HepG2 (cell line): ENCODE data around the gene ZNF189. TPM values are rescaled to one million over a fixed set of nuclear protein-coding genes. Genes with fewer than 3 reads are reported as not detected.

Source experiments
- ARNTL ChIP-seq: sonication (generic); formaldehyde crosslinking; IDR thresholded peaks from 2 replicates; pipeline ENCODE4 v1.4.0; 2020; ENCODE audit warnings: mild to moderate bottlenecking, missing genetic modification reagents
- ATF3 ChIP-seq: sonication (generic); formaldehyde crosslinking; IDR thresholded peaks from 2 replicates; pipeline ENCODE4 v1.4.0; 2020; ENCODE audit warnings: missing genetic modification reagents
- CERS6 ChIP-seq: sonication (generic); formaldehyde crosslinking; IDR thresholded peaks from 2 replicates; pipeline ENCODE4 v1.5.0; 2020; ENCODE audit warnings: missing genetic modification reagents
- EED ChIP-seq: sonication (generic); formaldehyde crosslinking; IDR thresholded peaks from 2 replicates; pipeline ENCODE4 v1.5.0; 2020; ENCODE audit warnings: mild to moderate bottlenecking, missing genetic modification reagents
- ELF1 ChIP-seq: sonication (generic); formaldehyde crosslinking; IDR thresholded peaks from 2 replicates; pipeline ENCODE4 v1.4.0; 2020; ENCODE audit warnings: missing genetic modification reagents
- ELF3 ChIP-seq: IDR thresholded peaks from 2 replicates; pipeline ENCODE4 v1.6.1; 2016; ENCODE audit warnings: missing genetic modification reagents, missing compliant biosample characterization
- ERF ChIP-seq: IDR thresholded peaks from 2 replicates; pipeline ENCODE4 v1.6.1; 2018; ENCODE audit warnings: missing biosample characterization, missing genetic modification reagents
- FLYWCH1 ChIP-seq: sonication (generic); formaldehyde crosslinking; IDR thresholded peaks from 2 replicates; pipeline ENCODE4 v1.8.1; 2023; ENCODE audit warnings: mild to moderate bottlenecking, missing genetic modification reagents
- FOXO1 ChIP-seq: sonication (generic); formaldehyde crosslinking; IDR thresholded peaks from 2 replicates; pipeline ENCODE4 v1.4.0; 2020; ENCODE audit warnings: missing genetic modification reagents
- GFI1 ChIP-seq: sonication (generic); formaldehyde crosslinking; IDR thresholded peaks from 2 replicates; pipeline ENCODE4 v1.5.0; 2020; ENCODE audit warnings: missing genetic modification reagents, mild to moderate bottlenecking, borderline replicate concordance
- GPN1 ChIP-seq: sonication (generic); formaldehyde crosslinking; IDR thresholded peaks from 2 replicates; pipeline ENCODE4 v1.5.1; 2020; ENCODE audit warnings: missing genetic modification reagents, borderline replicate concordance
- HNRNPH1 ChIP-seq: fragments of 200-400 bp; formaldehyde crosslinking; optimal IDR thresholded peaks from 2 replicates; pipeline ENCODE3; 2017; ENCODE audit warnings: mild to moderate bottlenecking, low read depth, low read length
- IKZF4 ChIP-seq: sonication (generic); formaldehyde crosslinking; IDR thresholded peaks from 2 replicates; pipeline ENCODE4 v1.5.1; 2020; ENCODE audit warnings: borderline replicate concordance, mild to moderate bottlenecking, low read depth, missing genetic modification reagents; ENCODE audit errors: not compliant biosample characterization
- ISX ChIP-seq: sonication (generic); formaldehyde crosslinking; conservative IDR thresholded peaks from 2 replicates; pipeline ENCODE4 v1.5.0; 2020; ENCODE audit warnings: missing genetic modification reagents
- MATR3 ChIP-seq: sonication (generic); formaldehyde crosslinking; IDR thresholded peaks from 2 replicates; pipeline ENCODE4 v1.4.0; 2020; ENCODE audit warnings: missing genetic modification reagents
- NKX3-1 ChIP-seq: sonication (generic); formaldehyde crosslinking; IDR thresholded peaks from 2 replicates; pipeline ENCODE4 v1.5.0; 2020; ENCODE audit warnings: missing genetic modification reagents
- PHB2 ChIP-seq: fragments of 450-650 bp; IDR thresholded peaks from 2 replicates; pipeline ENCODE4 v1.6.1; 2018; ENCODE audit not compliant: partially characterized antibody
- PHF5A ChIP-seq: IDR thresholded peaks from one replicate; pipeline ENCODE4 v1.6.1; 2018; ENCODE audit warnings: low read depth, missing genetic modification reagents; ENCODE audit not compliant: unreplicated experiment
- TERF1 ChIP-seq: sonication (generic); formaldehyde crosslinking; IDR thresholded peaks from 2 replicates; pipeline ENCODE4 v1.8.0; 2022; ENCODE audit warnings: mild to moderate bottlenecking, missing genetic modification reagents, moderate library complexity
- WIZ ChIP-seq: sonication (generic); formaldehyde crosslinking; IDR thresholded peaks from 2 replicates; pipeline ENCODE4 v1.5.1; 2020; ENCODE audit warnings: mild to moderate bottlenecking, missing genetic modification reagents
- ZBTB14 ChIP-seq: sonication (generic); formaldehyde crosslinking; IDR thresholded peaks from 2 replicates; pipeline ENCODE4 v1.4.0; 2020; ENCODE audit warnings: missing genetic modification reagents
- ZFP37 ChIP-seq: sonication (generic); formaldehyde crosslinking; IDR thresholded peaks from 2 replicates; pipeline ENCODE4 v1.4.0; 2020; ENCODE audit warnings: missing genetic modification reagents, borderline replicate concordance
- ZFP41 ChIP-seq: sonication (generic); formaldehyde crosslinking; IDR thresholded peaks from 2 replicates; pipeline ENCODE4 v1.4.0; 2020; ENCODE audit warnings: mild to moderate bottlenecking, missing genetic modification reagents, borderline replicate concordance
- ZNF17 ChIP-seq: sonication (generic); formaldehyde crosslinking; IDR thresholded peaks from 2 replicates; pipeline ENCODE4 v1.5.0; 2020; ENCODE audit warnings: mild to moderate bottlenecking, missing genetic modification reagents
- ZNF225 ChIP-seq: sonication (generic); formaldehyde crosslinking; IDR thresholded peaks from 2 replicates; pipeline ENCODE4 v1.4.0; 2020; ENCODE audit warnings: mild to moderate bottlenecking, missing genetic modification reagents
- ZNF235 ChIP-seq: sonication (generic); formaldehyde crosslinking; IDR thresholded peaks from 2 replicates; pipeline ENCODE4 v1.8.1; 2023; ENCODE audit warnings: mild to moderate bottlenecking, missing genetic modification reagents, borderline replicate concordance
- ZNF414 ChIP-seq: sonication (generic); formaldehyde crosslinking; IDR thresholded peaks from 2 replicates; pipeline ENCODE4 v1.5.0; 2020; ENCODE audit warnings: missing genetic modification reagents
- ZNF777 ChIP-seq: sonication (generic); formaldehyde crosslinking; IDR thresholded peaks from 2 replicates; pipeline ENCODE4 v1.4.0; 2020; ENCODE audit warnings: missing genetic modification reagents
- ZNF788 ChIP-seq: sonication (generic); formaldehyde crosslinking; IDR thresholded peaks from 2 replicates; pipeline ENCODE4 v1.5.0; 2020; ENCODE audit warnings: mild to moderate bottlenecking, missing genetic modification reagents, borderline replicate concordance
- ZSCAN20 ChIP-seq: sonication (generic); formaldehyde crosslinking; IDR thresholded peaks from 2 replicates; pipeline ENCODE4 v1.4.0; 2020; ENCODE audit warnings: missing genetic modification reagents, mild to moderate bottlenecking, borderline replicate concordance
- polyA plus RNA-seq, 8 experiments: library from polyadenylated mRNA; depleted of rRNA in 3 of 8; stranded (reverse) in 7 of 8; unstranded in 1 of 8; fragments of >200 nt; fragmentation: Illumina TruSeq in 4 of 8; extraction: Trizol in 4 of 8; gene quantifications; 2 replicates each; pipeline versions ENCODE4 v1.2.1 to v1.2.3, GENCODE V29; 2011 to 2016; ENCODE audit warnings: low read depth in 4 of 8, missing spikeins in 1 of 8, mixed read lengths in 1 of 8; ENCODE audit not compliant: insufficient read depth in 1 of 8
- total RNA-seq, 5 experiments: library from RNA; depleted of rRNA; stranded (reverse); fragments of >200 nt; fragmentation: Illumina TruSeq; extraction: Trizol; gene quantifications; 2 replicates each; pipeline ENCODE4 v1.2.3, GENCODE V29; 2016; ENCODE audit warnings: low read depth in 1 of 5

ZNF189 gene
- total and polyA plus RNA-seq, 2 of the 13 experiments (the other 11 are each of a cell fraction or from before 2014, with no cell fraction given) = 8.4 to 50.0 TPM

- TF ChIP-seq ERF (CRISPR knock-in tag) (no peak), TERF1 (CRISPR knock-in tag) (no peak), ZNF414 (no peak), EED (CRISPR knock-in tag) (no peak), NKX3-1 (no peak), CERS6 (CRISPR knock-in tag) (no peak), ARNTL (CRISPR knock-in tag) (no peak), FOXO1 (CRISPR knock-in tag) (no peak), ELF1 (CRISPR knock-in tag) (no peak), ELF3 (CRISPR knock-in tag) (peak; percentile 41), GPN1 (CRISPR knock-in tag) (no peak), ATF3 (no peak), ZNF17 (CRISPR knock-in tag) (no peak), ZNF225 (CRISPR knock-in tag) (no peak), PHB2 (no peak), ZNF777 (CRISPR knock-in tag) (no peak), ZSCAN20 (CRISPR knock-in tag) (no peak), ZNF788 (no peak), ZFP37 (no peak), FLYWCH1 (CRISPR knock-in tag) (no peak), ISX (no peak), WIZ (CRISPR knock-in tag) (no peak), GFI1 (peak; percentile 29; the same call in 1 of the 2 replicates), ZBTB14 (CRISPR knock-in tag) (no peak), PHF5A (CRISPR knock-in tag) (no peak), ZNF235 (CRISPR knock-in tag) (no peak), IKZF4 (CRISPR knock-in tag) (no peak), ZFP41 (no peak), HNRNPH1 (no peak), MATR3 (CRISPR knock-in tag) (no peak)
These were observed 10.1 kb upstream of the ZNF189 start (continued) for GRCh38 chr9:101388507-101388993.
